MM.1S (cell line): ENCODE data around the gene TP63.

ENCODE experiments used
- DNase-seq: peaks from one replicate; pipeline ENCODE4 v3.0.0-alpha.2; 2015
- H2AFZ ChIP-seq: fragments of 300-600 bp; sonication (generic); 2 replicates; pipeline ENCODE4 v1.6.0; 2016; ENCODE audit warnings: antibody characterized with exemption, low read length
- H3F3A ChIP-seq: fragments of 300-600 bp; sonication (generic); 2 replicates; pipeline ENCODE4 v1.6.1; 2016; ENCODE audit warnings: mild to moderate bottlenecking, antibody characterized with exemption, low read length, moderate library complexity, mixed read lengths; ENCODE audit not compliant: insufficient read depth
- H3K27ac ChIP-seq: fragments of 300-600 bp; sonication (generic); 2 replicates; pipeline ENCODE4 v1.5.1; 2016; ENCODE audit warnings: mild to moderate bottlenecking, low read length
- H3K27me3 ChIP-seq: fragments of 300-600 bp; sonication (generic); replicated peaks from 2 replicates; pipeline ENCODE4 v1.6.0; 2016; ENCODE audit warnings: low read length; ENCODE audit not compliant: insufficient read depth
- H3K36me3 ChIP-seq: fragments of 300-600 bp; sonication (generic); replicated peaks from 2 replicates; pipeline ENCODE4 v1.6.1; 2016; ENCODE audit warnings: mild to moderate bottlenecking, low read length, mixed read lengths; ENCODE audit not compliant: insufficient read depth
- H3K4me1 ChIP-seq: fragments of 300-600 bp; sonication (generic); 2 replicates; pipeline ENCODE4 v1.6.1; 2016; ENCODE audit warnings: low read length, mixed read lengths
- H3K4me2 ChIP-seq: fragments of 300-600 bp; sonication (generic); 2 replicates; pipeline ENCODE4 v1.6.0; 2016; ENCODE audit warnings: low read depth, low read length
- H3K4me3 ChIP-seq: fragments of 300-600 bp; sonication (generic); 2 replicates; pipeline ENCODE4 v1.5.1; 2016; ENCODE audit warnings: low read length, mixed read lengths
- H3K79me2 ChIP-seq: fragments of 300-600 bp; sonication (generic); 2 replicates; pipeline ENCODE4 v1.6.1; 2016; ENCODE audit warnings: mixed run types, low read length, mixed read lengths
- H3K9ac ChIP-seq: fragments of 300-600 bp; sonication (generic); 2 replicates; pipeline ENCODE4 v1.6.1; 2016; ENCODE audit warnings: low read length, mixed read lengths
- H3K9me2 ChIP-seq: fragments of 300-600 bp; sonication (generic); replicated peaks from 2 replicates; pipeline ENCODE4 v1.6.1; 2016; ENCODE audit warnings: mild to moderate bottlenecking, low read length, mixed read lengths; ENCODE audit not compliant: insufficient read depth
- H3K9me3 ChIP-seq: fragments of 300-600 bp; sonication (generic); replicated peaks from 2 replicates; pipeline ENCODE4 v1.6.1; 2016; ENCODE audit warnings: mild to moderate bottlenecking, low read length, mixed read lengths; ENCODE audit not compliant: insufficient read depth
- H4K20me1 ChIP-seq: fragments of 300-600 bp; sonication (generic); 2 replicates; pipeline ENCODE4 v1.6.1; 2016; ENCODE audit warnings: mild to moderate bottlenecking, low read length, moderate library complexity, mixed read lengths; ENCODE audit not compliant: insufficient read depth
- CTCF ChIP-seq: fragments of 300-600 bp; sonication (generic); IDR thresholded peaks from 2 replicates; pipeline ENCODE4 v1.5.1; 2016; ENCODE audit warnings: antibody characterized with exemption, low read length, mixed read lengths
- EZH2 ChIP-seq: fragments of 300-600 bp; sonication (generic); optimal IDR thresholded peaks from 2 replicates; pipeline ENCODE3; 2017; ENCODE audit warnings: low read depth, mild to moderate bottlenecking, antibody characterized with exemption, low read length, mixed read lengths
- EZH2phosphoT487 ChIP-seq: fragments of 300-600 bp; sonication (generic); IDR thresholded peaks from 2 replicates; pipeline ENCODE4 v1.6.1; 2018; ENCODE audit warnings: antibody characterized with exemption, low read length

TP63 gene

DNA sequence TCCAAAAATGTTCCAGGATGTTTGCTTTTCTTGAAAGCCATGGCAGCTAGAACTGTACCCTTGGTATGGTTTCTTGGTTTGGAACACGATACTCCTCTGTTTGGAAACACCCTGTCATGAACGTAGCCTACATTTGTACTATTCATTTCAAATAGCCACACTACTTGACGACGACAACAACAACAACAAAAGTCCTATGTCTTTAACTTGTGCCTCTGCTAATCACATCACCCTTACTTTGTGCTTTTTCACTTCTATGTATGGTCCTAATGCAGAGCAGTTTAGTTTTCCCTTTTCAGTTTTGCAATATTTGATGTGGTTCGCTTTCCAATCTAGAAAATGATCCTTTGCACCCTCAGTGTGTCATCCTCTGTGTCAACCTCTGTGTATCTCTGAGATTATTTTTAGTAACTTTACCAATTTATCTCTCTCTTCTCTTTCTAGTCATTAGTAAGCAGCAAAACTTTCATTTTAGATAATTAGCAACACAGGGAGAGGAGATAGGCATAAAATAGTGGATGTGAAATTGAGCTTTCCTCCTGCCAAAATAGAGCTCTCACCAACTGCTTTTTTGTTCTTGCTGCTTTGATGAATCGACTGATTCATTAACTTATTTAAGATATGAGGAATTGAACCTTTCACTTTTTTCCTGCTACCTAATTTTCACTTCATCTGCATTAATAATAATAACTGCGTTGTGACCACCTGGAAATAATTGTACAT, 44.1 kb upstream of the TP63 start:
- H3K9me2 ChIP-seq: no peaks in the 10 kb centered on the region
- H3K9ac ChIP-seq: no peak overlapping the region
- no peak overlapping the region for H2AFZ ChIP-seq
- no peak for DNase-seq
- TF ChIP-seq EZH2phosphoT487: no peak
- TF ChIP-seq CTCF: no peak
- no peak for TF ChIP-seq EZH2
- no peak overlapping the region for H3K4me2 ChIP-seq
- no peaks in the 10 kb centered on the region for H4K20me1 ChIP-seq
- no peaks in the 10 kb centered on the region for H3K36me3 ChIP-seq
- no peaks in the 10 kb centered on the region for H3K4me1 ChIP-seq
- no peaks in the 10 kb centered on the region for H3K9me3 ChIP-seq
- no peak overlapping the region for H3K27ac ChIP-seq
- no peaks in the 10 kb centered on the region for H3F3A ChIP-seq
- no peak overlapping the region for H3K4me3 ChIP-seq
- H3K79me2 ChIP-seq: no peaks in the 10 kb centered on the region
- no peaks in the 10 kb centered on the region for H3K27me3 ChIP-seq

- H3K4me1 ChIP-seq: no peaks in the 10 kb centered on the region
- H3K36me3 ChIP-seq: no peaks in the 10 kb centered on the region
- H3K4me3 ChIP-seq: no peak overlapping the region
- H3K4me2 ChIP-seq: no peak overlapping the region
- H3K9me3 ChIP-seq: no peaks in the 10 kb centered on the region
- no peaks in the 10 kb centered on the region for H3F3A ChIP-seq
- H3K27me3 ChIP-seq: no peaks in the 10 kb centered on the region
- H3K27ac ChIP-seq: no peak overlapping the region
- no peak for DNase-seq
- H2AFZ ChIP-seq: no peak overlapping the region
- H3K79me2 ChIP-seq: no peaks in the 10 kb centered on the region
- H3K9ac ChIP-seq: no peak overlapping the region
- H3K9me2 ChIP-seq: no peaks in the 10 kb centered on the region
- TF ChIP-seq CTCF: no peak
- no peak for TF ChIP-seq EZH2
- no peak for TF ChIP-seq EZH2phosphoT487
- H4K20me1 ChIP-seq: no peaks in the 10 kb centered on the region
These were observed 43.5 kb upstream of the TP63 start for GRCh38 chr3:189587664-189588040.

DNA sequence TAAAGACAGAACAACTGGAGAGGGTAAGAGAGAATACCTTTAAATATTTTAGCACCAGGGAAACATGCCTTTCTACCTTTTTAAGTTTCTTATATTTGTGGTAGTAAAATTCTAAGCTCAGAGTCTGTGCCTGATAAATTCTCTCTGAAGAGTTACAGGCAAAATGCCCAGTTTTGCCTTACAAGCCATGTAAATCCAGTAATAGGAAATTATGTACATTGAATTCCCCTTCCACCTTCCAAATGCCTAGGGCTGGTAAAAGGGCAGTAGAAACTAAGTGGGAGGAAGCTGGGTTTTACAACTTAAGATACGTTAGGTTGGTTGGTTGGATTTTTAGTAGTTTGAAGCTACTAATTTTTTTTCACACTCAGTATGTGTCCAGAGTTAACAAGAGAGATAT, 43.1 kb upstream of the TP63 start:
- Histone ChIP-seq H3K79me2 (no peaks in the 10 kb centered on the region), H3K36me3 (no peaks in the 10 kb centered on the region), H3K9me2 (no peaks in the 10 kb centered on the region), H4K20me1 (no peaks in the 10 kb centered on the region), H2AFZ (no peak overlapping the region), H3K9me3 (no peaks in the 10 kb centered on the region), H3K27me3 (no peaks in the 10 kb centered on the region), H3K27ac (no peak overlapping the region), H3F3A (no peaks in the 10 kb centered on the region), H3K4me1 (no peaks in the 10 kb centered on the region), H3K9ac (no peak overlapping the region), H3K4me3 (no peak overlapping the region), H3K4me2 (no peak overlapping the region)
- TF ChIP-seq CTCF (no peak), EZH2 (no peak), EZH2phosphoT487 (no peak)
- no peak for DNase-seq
